ENCODE results near the gene RETREG1.

Gene RETREG1

GRCh38 chr5:16518606-16519005 is 98.2 kb downstream of the RETREG1 start:
- Histone ChIP-seq H3K27ac (ENCODE audit: low read depth, low read length) (no peak overlapping the region), H3K4me1 (ENCODE audit: control insufficient read depth in 1 of 2, insufficient read depth in 2 of 2, low read length in 2 of 2) (peaks cover 17 to 26% of the 10 kb centered on the region in 2 donors), H3K27me3 (ENCODE audit: control insufficient read depth in 1 of 2, insufficient read depth in 2 of 2, low read length in 2 of 2) (no peaks in the 10 kb centered on the region), H3K9ac (ENCODE audit: low read depth in 1 of 2, low read length in 2 of 2) (no peak overlapping the region), H3K36me3 (ENCODE audit: control insufficient read depth in 1 of 2, insufficient read depth in 2 of 2, low read length in 2 of 2) (no peaks in the 10 kb centered on the region), H3K9me3 (ENCODE audit: control insufficient read depth in 1 of 2, low read length in 2 of 2) (no peaks in the 10 kb centered on the region), H3K4me3 (ENCODE audit: low read depth in 1 of 2, low read length in 2 of 2) (no peak overlapping the region)

- H3K36me3 ChIP-seq (ENCODE audit: control insufficient read depth in 1 of 2, insufficient read depth in 2 of 2, low read length in 2 of 2): no peaks in the 10 kb centered on the region
- H3K9ac ChIP-seq (ENCODE audit: low read depth in 1 of 2, low read length in 2 of 2): no peak overlapping the region
- no peak overlapping the region for H3K27ac ChIP-seq (ENCODE audit: low read depth, low read length)
- H3K27me3 ChIP-seq (ENCODE audit: control insufficient read depth in 1 of 2, insufficient read depth in 2 of 2, low read length in 2 of 2): no peaks in the 10 kb centered on the region
- H3K9me3 ChIP-seq (ENCODE audit: control insufficient read depth in 1 of 2, low read length in 2 of 2): no peaks in the 10 kb centered on the region
- H3K4me1 ChIP-seq (ENCODE audit: control insufficient read depth in 1 of 2, insufficient read depth in 2 of 2, low read length in 2 of 2): peaks cover 5 to 7% of the 10 kb centered on the region in 2 donors
- H3K4me3 ChIP-seq (ENCODE audit: low read depth in 1 of 2, low read length in 2 of 2): no peak overlapping the region
Observed at GRCh38 chr5:16515532-16515931, 101.3 kb downstream of the RETREG1 start.

GRCh38 chr5:16510098-16510497 is 106.7 kb downstream of the RETREG1 start:
- Histone ChIP-seq H3K4me3 (ENCODE audit: low read depth in 1 of 2, low read length in 2 of 2) (no peak overlapping the region), H3K27me3 (ENCODE audit: control insufficient read depth in 1 of 2, insufficient read depth in 2 of 2, low read length in 2 of 2) (no peaks in the 10 kb centered on the region), H3K27ac (ENCODE audit: low read depth, low read length) (no peak overlapping the region), H3K9ac (ENCODE audit: low read depth in 1 of 2, low read length in 2 of 2) (no peak overlapping the region), H3K9me3 (ENCODE audit: control insufficient read depth in 1 of 2, low read length in 2 of 2) (no peaks in the 10 kb centered on the region), H3K4me1 (ENCODE audit: control insufficient read depth in 1 of 2, insufficient read depth in 2 of 2, low read length in 2 of 2) (peaks cover 6 to 15% of the 10 kb centered on the region in 2 donors), H3K36me3 (ENCODE audit: control insufficient read depth in 1 of 2, insufficient read depth in 2 of 2, low read length in 2 of 2) (no peaks in the 10 kb centered on the region)

DNA sequence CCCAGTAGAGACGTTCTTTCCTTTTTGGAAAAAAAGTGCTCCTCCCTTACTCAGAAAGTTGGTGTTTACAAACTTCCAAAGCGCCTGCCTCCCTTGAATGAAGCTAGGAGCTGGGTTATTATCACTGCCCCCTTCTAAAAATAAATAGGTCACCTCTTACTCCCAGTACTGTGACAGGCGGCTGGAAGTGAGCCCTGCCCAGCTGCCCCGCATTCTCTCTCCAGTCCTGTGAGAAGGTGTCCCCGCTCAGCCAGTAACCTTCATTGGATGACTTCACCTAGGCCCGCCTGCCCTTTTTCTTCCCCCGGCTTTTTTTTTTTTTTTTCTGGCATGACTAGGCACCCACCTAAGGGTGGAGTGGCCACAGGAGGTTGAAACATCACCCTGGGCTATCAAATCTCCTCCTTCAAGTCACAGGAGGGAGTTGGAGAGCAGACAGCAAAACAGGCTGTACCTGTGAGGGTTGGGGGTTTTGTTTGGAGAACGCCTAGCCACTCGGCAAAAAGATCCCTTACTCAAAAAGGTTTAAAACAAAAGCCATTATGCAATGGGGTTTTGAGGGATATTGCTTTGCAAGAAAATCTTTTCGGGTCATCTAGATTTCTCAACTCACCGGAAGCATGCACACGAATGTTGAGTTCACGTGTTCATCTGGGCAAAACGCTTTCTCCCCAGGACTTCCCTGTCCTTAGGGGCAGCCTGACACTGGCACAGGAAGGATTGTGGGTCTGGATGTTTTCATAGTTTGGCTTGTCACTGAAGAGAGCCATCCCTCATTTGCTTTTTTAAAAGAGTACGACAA is 107.9 kb downstream of the RETREG1 start:
- Histone ChIP-seq H3K27ac (ENCODE audit: low read depth, low read length) (peak overlapping the region; percentile 68), H3K4me1 (ENCODE audit: control insufficient read depth in 1 of 2, insufficient read depth in 2 of 2, low read length in 2 of 2) (peaks cover 6 to 15% of the 10 kb centered on the region in 2 donors), H3K36me3 (ENCODE audit: control insufficient read depth in 1 of 2, insufficient read depth in 2 of 2, low read length in 2 of 2) (no peaks in the 10 kb centered on the region), H3K9ac (ENCODE audit: low read depth in 1 of 2, low read length in 2 of 2) (peak overlapping the region; percentile 57 to 68), H3K4me3 (ENCODE audit: low read depth in 1 of 2, low read length in 2 of 2) (peak overlapping the region; percentile 61 to 71), H3K27me3 (ENCODE audit: control insufficient read depth in 1 of 2, insufficient read depth in 2 of 2, low read length in 2 of 2) (no peaks in the 10 kb centered on the region), H3K9me3 (ENCODE audit: control insufficient read depth in 1 of 2, low read length in 2 of 2) (no peaks in the 10 kb centered on the region)

DNA sequence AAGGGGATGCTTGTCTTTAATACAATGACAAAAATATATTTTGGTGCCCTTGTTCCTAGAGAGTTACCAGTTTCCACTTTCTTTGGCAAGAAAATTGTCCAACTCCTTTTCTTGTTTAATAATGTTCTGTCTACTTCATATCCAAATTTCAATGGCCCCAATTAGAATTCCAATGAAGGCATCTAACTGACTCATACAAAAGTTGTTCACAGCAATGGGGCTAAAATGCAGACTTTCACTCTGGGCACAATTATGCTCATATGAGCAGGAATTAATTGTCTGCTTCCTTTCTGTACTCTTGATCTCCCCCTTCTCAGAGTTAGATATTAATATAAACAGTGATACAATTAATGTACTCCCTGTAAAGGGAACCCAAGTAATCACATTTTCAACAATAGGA is 109.1 kb downstream of the RETREG1 start:
- H3K9me3 ChIP-seq (ENCODE audit: control insufficient read depth in 1 of 2, low read length in 2 of 2): no peaks in the 10 kb centered on the region
- peak overlapping the region; percentile 61 for H3K27ac ChIP-seq (ENCODE audit: low read depth, low read length)
- H3K36me3 ChIP-seq (ENCODE audit: control insufficient read depth in 1 of 2, insufficient read depth in 2 of 2, low read length in 2 of 2): no peaks in the 10 kb centered on the region
- peak overlapping the region; percentile 61 to 71 for H3K4me3 ChIP-seq (ENCODE audit: low read depth in 1 of 2, low read length in 2 of 2)
- peaks cover 6 to 15% of the 10 kb centered on the region in 2 donors for H3K4me1 ChIP-seq (ENCODE audit: control insufficient read depth in 1 of 2, insufficient read depth in 2 of 2, low read length in 2 of 2)
- H3K9ac ChIP-seq (ENCODE audit: low read depth in 1 of 2, low read length in 2 of 2): peak overlapping the region; percentile 26 to 68
- no peaks in the 10 kb centered on the region for H3K27me3 ChIP-seq (ENCODE audit: control insufficient read depth in 1 of 2, insufficient read depth in 2 of 2, low read length in 2 of 2)

- Histone ChIP-seq H3K27ac (ENCODE audit: low read depth, low read length) (no peak overlapping the region), H3K9me3 (ENCODE audit: control insufficient read depth in 1 of 2, low read length in 2 of 2) (no peaks in the 10 kb centered on the region), H3K27me3 (ENCODE audit: control insufficient read depth in 1 of 2, insufficient read depth in 2 of 2, low read length in 2 of 2) (no peaks in the 10 kb centered on the region), H3K9ac (ENCODE audit: low read depth in 1 of 2, low read length in 2 of 2) (no peak overlapping the region), H3K36me3 (ENCODE audit: control insufficient read depth in 1 of 2, insufficient read depth in 2 of 2, low read length in 2 of 2) (no peaks in the 10 kb centered on the region), H3K4me1 (ENCODE audit: control insufficient read depth in 1 of 2, insufficient read depth in 2 of 2, low read length in 2 of 2) (peaks cover 6 to 15% of the 10 kb centered on the region in 2 donors), H3K4me3 (ENCODE audit: low read depth in 1 of 2, low read length in 2 of 2) (peak overlapping the region in 1 of 2 donors; percentile 71)
Observed at GRCh38 chr5:16505904-16506303, 110.9 kb downstream of the RETREG1 start.

- Histone ChIP-seq H3K27ac (ENCODE audit: low read depth, low read length) (no peak overlapping the region), H3K36me3 (ENCODE audit: control insufficient read depth in 1 of 2, insufficient read depth in 2 of 2, low read length in 2 of 2) (no peaks in the 10 kb centered on the region), H3K4me3 (ENCODE audit: low read depth in 1 of 2, low read length in 2 of 2) (no peak overlapping the region), H3K9me3 (ENCODE audit: control insufficient read depth in 1 of 2, low read length in 2 of 2) (no peaks in the 10 kb centered on the region), H3K27me3 (ENCODE audit: control insufficient read depth in 1 of 2, insufficient read depth in 2 of 2, low read length in 2 of 2) (no peaks in the 10 kb centered on the region), H3K4me1 (ENCODE audit: control insufficient read depth in 1 of 2, insufficient read depth in 2 of 2, low read length in 2 of 2) (peaks cover 6 to 15% of the 10 kb centered on the region in 2 donors), H3K9ac (ENCODE audit: low read depth in 1 of 2, low read length in 2 of 2) (no peak overlapping the region)
Observed at GRCh38 chr5:16505140-16505891, 111.5 kb downstream of the RETREG1 start.

GRCh38 chr5:16504571-16504970 is 112.2 kb downstream of the RETREG1 start:
- H3K27ac ChIP-seq (ENCODE audit: low read depth, low read length): no peak overlapping the region
- no peaks in the 10 kb centered on the region for H3K27me3 ChIP-seq (ENCODE audit: control insufficient read depth in 1 of 2, insufficient read depth in 2 of 2, low read length in 2 of 2)
- no peaks in the 10 kb centered on the region for H3K36me3 ChIP-seq (ENCODE audit: control insufficient read depth in 1 of 2, insufficient read depth in 2 of 2, low read length in 2 of 2)
- no peaks in the 10 kb centered on the region for H3K9me3 ChIP-seq (ENCODE audit: control insufficient read depth in 1 of 2, low read length in 2 of 2)
- H3K9ac ChIP-seq (ENCODE audit: low read depth in 1 of 2, low read length in 2 of 2): no peak overlapping the region
- H3K4me1 ChIP-seq (ENCODE audit: control insufficient read depth in 1 of 2, insufficient read depth in 2 of 2, low read length in 2 of 2): peaks cover 6 to 15% of the 10 kb centered on the region in 2 donors
- H3K4me3 ChIP-seq (ENCODE audit: low read depth in 1 of 2, low read length in 2 of 2): no peak overlapping the region

- Histone ChIP-seq H3K4me1 (ENCODE audit: control insufficient read depth in 1 of 2, insufficient read depth in 2 of 2, low read length in 2 of 2) (peaks cover 0 to 15% of the 10 kb centered on the region in 2 donors), H3K36me3 (ENCODE audit: control insufficient read depth in 1 of 2, insufficient read depth in 2 of 2, low read length in 2 of 2) (no peaks in the 10 kb centered on the region), H3K27ac (ENCODE audit: low read depth, low read length) (no peak overlapping the region)
Observed at GRCh38 chr5:16502866-16503265, 113.9 kb downstream of the RETREG1 start.

DNA sequence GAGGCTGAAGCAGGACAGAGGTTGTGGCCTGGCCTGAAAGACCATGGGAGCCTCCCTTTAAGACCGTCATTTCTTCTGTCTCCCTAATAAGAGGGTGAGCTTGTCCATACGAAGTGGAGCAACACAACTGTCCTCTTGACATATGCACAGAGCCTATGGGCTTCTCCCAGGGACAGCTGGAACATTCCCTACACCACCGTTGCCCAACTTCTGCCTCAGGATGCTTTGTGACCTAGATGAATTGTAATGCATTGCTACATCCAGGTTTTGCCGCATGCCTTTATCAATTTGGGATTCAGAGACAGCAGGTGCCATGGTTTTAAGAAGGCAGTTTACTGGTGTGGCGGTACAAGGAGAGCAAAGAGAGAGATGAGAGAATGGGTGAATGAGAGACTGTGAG is 116.8 kb downstream of the RETREG1 start:
- H3K9me3 ChIP-seq (ENCODE audit: control insufficient read depth in 1 of 2, low read length in 2 of 2): peaks cover 6 to 10% of the 10 kb centered on the region in 2 donors
- no peaks in the 10 kb centered on the region for H3K4me1 ChIP-seq (ENCODE audit: control insufficient read depth in 1 of 2, insufficient read depth in 2 of 2, low read length in 2 of 2)
- H3K27ac ChIP-seq (ENCODE audit: low read depth, low read length): no peak overlapping the region
- H3K36me3 ChIP-seq (ENCODE audit: control insufficient read depth in 1 of 2, insufficient read depth in 2 of 2, low read length in 2 of 2): no peaks in the 10 kb centered on the region
- no peaks in the 10 kb centered on the region for H3K27me3 ChIP-seq (ENCODE audit: control insufficient read depth in 1 of 2, insufficient read depth in 2 of 2, low read length in 2 of 2)
- H3K9ac ChIP-seq (ENCODE audit: low read depth in 1 of 2, low read length in 2 of 2): no peak overlapping the region
- no peak overlapping the region for H3K4me3 ChIP-seq (ENCODE audit: low read depth in 1 of 2, low read length in 2 of 2)

More at GRCh38 chr5:16502866-16503265, 113.9 kb downstream of the RETREG1 start:
- Histone ChIP-seq H3K4me3 (ENCODE audit: low read depth in 1 of 2, low read length in 2 of 2) (no peak overlapping the region), H3K9me3 (ENCODE audit: control insufficient read depth in 1 of 2, low read length in 2 of 2) (no peaks in the 10 kb centered on the region), H3K27me3 (ENCODE audit: control insufficient read depth in 1 of 2, insufficient read depth in 2 of 2, low read length in 2 of 2) (no peaks in the 10 kb centered on the region), H3K9ac (ENCODE audit: low read depth in 1 of 2, low read length in 2 of 2) (no peak overlapping the region)

Measured in duodenal mucosa (tissue), 2 donors.